HepG2 (cell line): ENCODE measurements around the gene TMEM225B. TPM values are rescaled to one million over a fixed set of nuclear protein-coding genes. Genes with fewer than 3 reads are reported as not detected.

Experiments used
- ATAC-seq: fragments of 200-7000 bp; cut with Tn5 transposase; 3 replicates; pipeline ENCODE4 v1.9.1; 2020; ENCODE audit warnings: mild to moderate bottlenecking, moderate library complexity
- BruUV-seq: library from RNA; stranded (reverse); fragments of 400-500 nt; replicated peaks from 2 replicates; lab custom pipeline; 2021; lab: Mats Ljungman, UMichigan
- CTCF ChIA-PET: fragments of 300-600 bp; formaldehyde crosslinking; extraction: SDS; loops from one replicate; lab custom pipeline; 2021; ENCODE audit warnings: low total read pairs, inconsistent platforms, low intra/inter-chr PET ratio; lab: Yijun Ruan, JAX
- POLR2A ChIA-PET: fragments of 350-600 bp; sonication (Branson Sonifier 250); formaldehyde crosslinking; loops from one replicate; lab custom pipeline; 2020; ENCODE audit warnings: antibody characterized with exemption, inconsistent platforms; lab: Yijun Ruan, JAX
- DNase-seq: peaks from one replicate; pipeline ENCODE4 v3.0.0-alpha.2; 2015; ENCODE audit warnings: low spot score
- FAIRE-seq: peaks from 3 replicates; lab custom pipeline; 2011; peaks lifted over from hg19 to GRCh38; lab: Jason Lieb, UNC
- H2AFZ ChIP-seq: one replicate; pipeline ENCODE4 v1.6.1; 2011; ENCODE audit warnings: low read length, inconsistent platforms
- H3K27ac ChIP-seq: fragments of 300-600 bp; 3 replicates; pipeline ENCODE4 v1.8.0; 2011; ENCODE audit warnings: mixed run types, mild to moderate bottlenecking, mixed read lengths, low read length, inconsistent platforms; ENCODE audit not compliant: insufficient read depth; ENCODE audit errors: extremely low read length
- H3K27me3 ChIP-seq, 2 experiments: fragments of 200-600 bp in 1 of 2; 2 replicates in 1 of 2; 3 replicates in 1 of 2; pipeline versions ENCODE4 v1.6.0 to v1.8.0; 2011; ENCODE audit warnings: low read length in 2 of 2, mild to moderate bottlenecking in 2 of 2, moderate library complexity in 2 of 2, inconsistent platforms in 1 of 2; ENCODE audit not compliant: insufficient read depth in 2 of 2, control insufficient read depth in 1 of 2
- H3K36me3 ChIP-seq, 2 experiments: fragments of 200-600 bp in 1 of 2; replicated peaks in 1 of 2; 2 replicates in 1 of 2; 3 replicates in 1 of 2; pipeline versions ENCODE4 v1.5.1 to v1.8.0; 2011; ENCODE audit warnings: low read length in 2 of 2, inconsistent platforms in 1 of 2; ENCODE audit not compliant: insufficient read depth in 2 of 2, control insufficient read depth in 1 of 2
- H3K4me1 ChIP-seq: 2 replicates; pipeline ENCODE4 v1.5.1; 2012; ENCODE audit warnings: low read length, inconsistent platforms; ENCODE audit not compliant: insufficient read depth
- H3K4me2 ChIP-seq: 2 replicates; pipeline ENCODE4 v1.6.0; 2011; ENCODE audit warnings: low read depth, low read length, inconsistent platforms
- H3K4me3 ChIP-seq, 3 experiments: fragments of 200-600 bp in 1 of 3; sonication (generic), shearing (Covaris generic) in 1 of 3; replicated peaks in 1 of 3; 2 replicates each; pipeline ENCODE4 v1.5.1; 2011 to 2016; ENCODE audit warnings: low read length in 3 of 3, inconsistent platforms in 2 of 3, low read depth in 2 of 3, mild to moderate bottlenecking in 2 of 3, control low read depth in 1 of 3, mixed read lengths in 1 of 3; ENCODE audit not compliant: insufficient read depth in 1 of 3
- H3K79me2 ChIP-seq: one replicate; pipeline ENCODE4 v1.6.1; 2011; ENCODE audit warnings: low read length, inconsistent platforms; ENCODE audit not compliant: insufficient read depth
- H3K9ac ChIP-seq: 2 replicates; pipeline ENCODE4 v1.6.0; 2011; ENCODE audit warnings: mild to moderate bottlenecking, low read depth, low read length, inconsistent platforms; ENCODE audit not compliant: insufficient read depth
- H3K9me3 ChIP-seq: 2 replicates; pipeline ENCODE4 v1.5.1; 2012; ENCODE audit warnings: mild to moderate bottlenecking, low read length
- H4K20me1 ChIP-seq: 2 replicates; pipeline ENCODE4 v1.6.0; 2011; ENCODE audit warnings: inconsistent platforms, mild to moderate bottlenecking, low read length, moderate library complexity; ENCODE audit not compliant: insufficient read depth
- BCL3 ChIP-seq: sonication (generic); formaldehyde crosslinking; IDR thresholded peaks from 2 replicates; pipeline ENCODE4 v1.5.1; 2020; ENCODE audit warnings: mild to moderate bottlenecking, missing genetic modification reagents, moderate library complexity
- DNMT1 ChIP-seq: sonication (generic); formaldehyde crosslinking; IDR thresholded peaks from 2 replicates; pipeline ENCODE4 v1.5.1; 2020; ENCODE audit warnings: mild to moderate bottlenecking, missing genetic modification reagents
- FOXP4 ChIP-seq: sonication (generic); formaldehyde crosslinking; IDR thresholded peaks from 2 replicates; pipeline ENCODE4 v1.4.0; 2020; ENCODE audit warnings: missing genetic modification reagents
- ONECUT2 ChIP-seq: sonication (generic); formaldehyde crosslinking; IDR thresholded peaks from 2 replicates; pipeline ENCODE4 v1.4.0; 2020; ENCODE audit warnings: missing genetic modification reagents
- SP4 ChIP-seq: sonication (generic); formaldehyde crosslinking; IDR thresholded peaks from 2 replicates; pipeline ENCODE4 v1.8.1; 2023; ENCODE audit warnings: mild to moderate bottlenecking, missing genetic modification reagents
- SP5 ChIP-seq: IDR thresholded peaks from 2 replicates; pipeline ENCODE4 v1.6.1; 2016; ENCODE audit warnings: low read depth, borderline replicate concordance
- ZNF468 ChIP-seq: sonication (generic); formaldehyde crosslinking; IDR thresholded peaks from 2 replicates; pipeline ENCODE4 v1.8.0; 2022; ENCODE audit warnings: mild to moderate bottlenecking, moderate library complexity, missing genetic modification reagents
- ZNF7 ChIP-seq: IDR thresholded peaks from 2 replicates; pipeline ENCODE4 v1.6.1; 2016; ENCODE audit warnings: missing biosample characterization, missing genetic modification reagents
- ZSCAN12 ChIP-seq: sonication (generic); formaldehyde crosslinking; IDR thresholded peaks from 2 replicates; pipeline ENCODE4 v1.9.0; 2021; ENCODE audit warnings: mild to moderate bottlenecking, missing genetic modification reagents
- WGBS: methylation state at CpG from one replicate; pipeline ENCODE4 v1.1.6; 2017; ENCODE audit warnings: low lambda C conversion rate; 5-methylcytosine and 5-hydroxymethylcytosine counted together
- in situ Hi-C: cut with HindIII; loops from 2 replicates; pipeline ENCODE4 v1.10.0; 2017; ENCODE audit warnings: low pct_unique_long_range_greater_than_20kb; ENCODE audit not compliant: extremely low pct_ligation_motif_present
- intact Hi-C: fragments of 100-400 bp; cut with micrococcal nuclease; formaldehyde crosslinking; loops from one replicate; pipeline ENCODE4 v1.10.0; 2022; ENCODE audit not compliant: unreplicated experiment
- polyA plus RNA-seq, 8 experiments: library from polyadenylated mRNA; depleted of rRNA in 3 of 8; stranded (reverse) in 7 of 8; unstranded in 1 of 8; fragments of >200 nt; fragmentation: Illumina TruSeq in 4 of 8; extraction: Trizol in 4 of 8; gene quantifications; 2 replicates each; pipeline versions ENCODE4 v1.2.1 to v1.2.3, GENCODE V29; 2011 to 2016; ENCODE audit warnings: low read depth in 4 of 8, missing spikeins in 1 of 8, mixed read lengths in 1 of 8; ENCODE audit not compliant: insufficient read depth in 1 of 8
- total RNA-seq, 5 experiments: library from RNA; depleted of rRNA; stranded (reverse); fragments of >200 nt; fragmentation: Illumina TruSeq; extraction: Trizol; gene quantifications; 2 replicates each; pipeline ENCODE4 v1.2.3, GENCODE V29; 2016; ENCODE audit warnings: low read depth in 1 of 5
- TF ChIP-seq, protein P1 (sequence below): sonication (generic); formaldehyde crosslinking; IDR thresholded peaks from 2 replicates; pipeline ENCODE4 v1.4.0; 2020; ENCODE audit warnings: missing genetic modification reagents
- TF ChIP-seq, protein P2 (sequence below): sonication (generic); formaldehyde crosslinking; IDR thresholded peaks from 2 replicates; pipeline ENCODE4 v1.5.0; 2020; ENCODE audit warnings: missing genetic modification reagents

Gene TMEM225B
- total and polyA plus RNA-seq, 2 of the 13 experiments (the other 11 are each of a cell fraction or from before 2014, with no cell fraction given): 0.78 to 0.95 TPM

DNA sequence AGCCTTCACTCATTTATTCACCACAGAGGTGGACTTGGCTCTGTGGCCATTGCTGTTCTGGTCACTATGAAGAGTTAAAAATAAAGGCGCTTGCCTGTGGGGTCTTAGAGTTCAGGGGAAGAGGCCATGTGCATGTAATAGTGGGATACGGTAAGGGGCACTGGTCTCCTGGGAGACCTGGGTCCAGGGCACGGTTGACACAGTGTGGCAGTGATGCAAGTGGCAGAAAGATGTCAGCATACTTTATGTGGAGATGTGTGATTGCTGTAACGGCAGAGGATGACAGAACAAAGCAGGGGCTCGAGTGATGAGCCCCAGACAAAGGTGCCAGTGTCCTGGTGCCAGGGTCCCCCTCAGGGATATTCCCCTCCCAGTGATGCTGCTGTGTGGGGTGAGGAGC is 27.3 kb downstream of the TMEM225B start:
- Histone ChIP-seq H3K27ac (no peak overlapping the region), H3K4me2 (no peak overlapping the region), H3K9me3 (no peaks in the 10 kb centered on the region), H3K9ac (no peak overlapping the region), H3K36me3 (peaks cover 50 to 96% of the 10 kb centered on the region in 2 experiments), H3K4me1 (no peaks in the 10 kb centered on the region), H4K20me1 (no peaks in the 10 kb centered on the region), H3K4me3 (no peak overlapping the region), H2AFZ (no peak overlapping the region), H3K27me3 (no peaks in the 10 kb centered on the region), H3K79me2 (no peaks in the 10 kb centered on the region)
- FAIRE-seq: no peak
- CTCF ChIA-PET: no interaction called here
- 97% methylated on average over 5 of the region's 5 CpGs for WGBS
- intact Hi-C loops (no loop called here), in situ Hi-C loops (no loop called here)
- TF ChIP-seq ZNF468 (CRISPR knock-in tag) (no peak), ZSCAN12 (CRISPR knock-in tag) (no peak), ONECUT2 (no peak), BCL3 (CRISPR knock-in tag) (no peak), SP4 (CRISPR knock-in tag) (no peak), ZNF7 (no peak), SP5 (no peak), DNMT1 (CRISPR knock-in tag) (no peak), FOXP4 (CRISPR knock-in tag) (no peak)
- TF ChIP-seq, protein P1, sequence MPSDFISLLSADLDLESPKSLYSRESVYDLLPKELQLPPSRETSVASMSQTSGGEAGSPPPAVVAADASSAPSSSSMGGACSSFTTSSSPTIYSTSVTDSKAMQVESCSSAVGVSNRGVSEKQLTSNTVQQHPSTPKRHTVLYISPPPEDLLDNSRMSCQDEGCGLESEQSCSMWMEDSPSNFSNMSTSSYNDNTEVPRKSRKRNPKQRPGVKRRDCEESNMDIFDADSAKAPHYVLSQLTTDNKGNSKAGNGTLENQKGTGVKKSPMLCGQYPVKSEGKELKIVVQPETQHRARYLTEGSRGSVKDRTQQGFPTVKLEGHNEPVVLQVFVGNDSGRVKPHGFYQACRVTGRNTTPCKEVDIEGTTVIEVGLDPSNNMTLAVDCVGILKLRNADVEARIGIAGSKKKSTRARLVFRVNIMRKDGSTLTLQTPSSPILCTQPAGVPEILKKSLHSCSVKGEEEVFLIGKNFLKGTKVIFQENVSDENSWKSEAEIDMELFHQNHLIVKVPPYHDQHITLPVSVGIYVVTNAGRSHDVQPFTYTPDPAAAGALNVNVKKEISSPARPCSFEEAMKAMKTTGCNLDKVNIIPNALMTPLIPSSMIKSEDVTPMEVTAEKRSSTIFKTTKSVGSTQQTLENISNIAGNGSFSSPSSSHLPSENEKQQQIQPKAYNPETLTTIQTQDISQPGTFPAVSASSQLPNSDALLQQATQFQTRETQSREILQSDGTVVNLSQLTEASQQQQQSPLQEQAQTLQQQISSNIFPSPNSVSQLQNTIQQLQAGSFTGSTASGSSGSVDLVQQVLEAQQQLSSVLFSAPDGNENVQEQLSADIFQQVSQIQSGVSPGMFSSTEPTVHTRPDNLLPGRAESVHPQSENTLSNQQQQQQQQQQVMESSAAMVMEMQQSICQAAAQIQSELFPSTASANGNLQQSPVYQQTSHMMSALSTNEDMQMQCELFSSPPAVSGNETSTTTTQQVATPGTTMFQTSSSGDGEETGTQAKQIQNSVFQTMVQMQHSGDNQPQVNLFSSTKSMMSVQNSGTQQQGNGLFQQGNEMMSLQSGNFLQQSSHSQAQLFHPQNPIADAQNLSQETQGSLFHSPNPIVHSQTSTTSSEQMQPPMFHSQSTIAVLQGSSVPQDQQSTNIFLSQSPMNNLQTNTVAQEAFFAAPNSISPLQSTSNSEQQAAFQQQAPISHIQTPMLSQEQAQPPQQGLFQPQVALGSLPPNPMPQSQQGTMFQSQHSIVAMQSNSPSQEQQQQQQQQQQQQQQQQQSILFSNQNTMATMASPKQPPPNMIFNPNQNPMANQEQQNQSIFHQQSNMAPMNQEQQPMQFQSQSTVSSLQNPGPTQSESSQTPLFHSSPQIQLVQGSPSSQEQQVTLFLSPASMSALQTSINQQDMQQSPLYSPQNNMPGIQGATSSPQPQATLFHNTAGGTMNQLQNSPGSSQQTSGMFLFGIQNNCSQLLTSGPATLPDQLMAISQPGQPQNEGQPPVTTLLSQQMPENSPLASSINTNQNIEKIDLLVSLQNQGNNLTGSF: no peak
- TF ChIP-seq, protein P2, sequence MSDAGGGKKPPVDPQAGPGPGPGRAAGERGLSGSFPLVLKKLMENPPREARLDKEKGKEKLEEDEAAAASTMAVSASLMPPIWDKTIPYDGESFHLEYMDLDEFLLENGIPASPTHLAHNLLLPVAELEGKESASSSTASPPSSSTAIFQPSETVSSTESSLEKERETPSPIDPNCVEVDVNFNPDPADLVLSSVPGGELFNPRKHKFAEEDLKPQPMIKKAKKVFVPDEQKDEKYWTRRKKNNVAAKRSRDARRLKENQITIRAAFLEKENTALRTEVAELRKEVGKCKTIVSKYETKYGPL (CRISPR knock-in tag): no peak
- no peak for ATAC-seq
- POLR2A ChIA-PET: no interaction called here
- no peak for DNase-seq
- no TSS peak for BruUV-seq
